Type B pancreatic cell (in vitro differentiated cells): Measurements from ENCODE around the gene TAF8. TPM values are rescaled to one million over a fixed set of nuclear protein-coding genes. Genes with fewer than 3 reads are reported as not detected.
A peak's percentile ranks its signal among the peaks of the same experiment; 100 is the strongest.

Experiments used
- DNase-seq: peaks from one replicate; pipeline ENCODE4 v3.0.0; 2021; ENCODE audit warnings: mixed read lengths; ENCODE audit not compliant: unreplicated experiment; ENCODE audit errors: extremely low spot score
- H3K27ac Mint-ChIP-seq: 2 replicates; pipeline ENCODE4 v1.8.0; 2021; ENCODE audit warnings: mild to moderate bottlenecking, mixed read lengths
- H3K27me3 Mint-ChIP-seq: 2 replicates; pipeline ENCODE4 v1.8.0; 2021; ENCODE audit warnings: mixed read lengths
- H3K36me3 Mint-ChIP-seq: 2 replicates; pipeline ENCODE4 v1.8.0; 2021; ENCODE audit warnings: mixed read lengths
- H3K4me1 Mint-ChIP-seq: one replicate; pipeline ENCODE4 v1.8.0; 2021; ENCODE audit warnings: mixed read lengths; ENCODE audit not compliant: unreplicated experiment
- H3K4me3 Mint-ChIP-seq: 2 replicates; pipeline ENCODE4 v1.8.0; 2021; ENCODE audit warnings: mild to moderate bottlenecking, mixed read lengths
- H3K9me3 Mint-ChIP-seq: 2 replicates; pipeline ENCODE4 v1.8.0; 2021; ENCODE audit warnings: mixed read lengths
- total RNA-seq: library from RNA; stranded (reverse); gene quantifications from 2 replicates; pipeline ENCODE4 v1.2.1, GENCODE V29; 2021; ENCODE audit warnings: low replicate concordance
- TF ChIP-seq, protein P1 (sequence below): fragments of 200-600 bp; sonication (generic); conservative IDR thresholded peaks from 2 replicates; pipeline ENCODE4 v1.5.0; 2021; ENCODE audit warnings: antibody characterized with exemption, mild to moderate bottlenecking

The TAF8 gene
- total RNA-seq, 1 donor from 2014 or later, result 36.0 TPM

DNA sequence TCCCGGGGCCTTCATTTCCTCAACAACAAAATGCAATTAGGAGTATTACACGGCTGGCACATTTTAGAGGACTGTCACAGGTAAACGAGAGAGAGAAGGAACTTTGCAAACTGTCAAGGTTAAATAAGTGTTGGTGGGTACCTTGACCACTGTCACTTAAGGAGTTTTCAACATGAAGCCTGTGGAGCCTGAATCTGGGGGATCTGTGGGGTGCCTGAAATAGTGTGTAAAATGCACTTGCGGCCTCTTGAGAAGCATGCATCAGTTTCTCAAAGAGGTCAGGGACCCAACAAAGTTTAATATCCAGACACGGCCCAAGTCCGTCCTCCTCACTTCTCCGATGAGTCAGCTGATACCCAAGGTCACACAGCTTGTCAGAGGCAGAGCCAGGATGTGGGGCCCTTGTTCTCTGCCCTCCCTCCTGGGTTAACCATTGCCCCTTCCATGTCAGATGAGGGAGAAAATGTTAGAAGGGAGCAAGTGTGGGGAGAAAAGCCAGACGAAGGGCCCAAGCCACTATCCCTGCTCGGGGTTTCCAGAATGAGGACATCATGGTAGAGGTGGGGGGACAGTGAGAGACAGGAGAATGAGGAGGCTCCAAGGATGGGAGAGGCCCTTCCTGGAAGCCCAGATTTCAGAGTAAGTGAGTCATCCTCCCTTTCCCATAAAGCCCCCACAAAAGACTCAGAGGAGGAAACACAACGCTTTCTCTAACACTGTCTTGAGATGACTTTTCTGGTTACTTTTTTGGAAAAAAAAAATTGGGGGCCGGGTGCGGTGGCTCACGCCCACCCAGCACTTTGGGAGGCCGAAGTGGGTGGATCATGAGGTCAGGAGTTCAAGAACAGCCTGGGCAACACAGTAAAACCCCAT is 49.9 kb downstream of the TAF8 start:
- Mint-ChIP-seq H3K27me3 (peaks cover 11% of the 10 kb centered on the region), H3K9me3 (no peaks in the 10 kb centered on the region), H3K4me1 (peaks cover 29% of the 10 kb centered on the region), H3K36me3 (peaks cover 6% of the 10 kb centered on the region), H3K27ac (peak overlapping the region; percentile 74), H3K4me3 (no peak overlapping the region)
- TF ChIP-seq, protein P1, sequence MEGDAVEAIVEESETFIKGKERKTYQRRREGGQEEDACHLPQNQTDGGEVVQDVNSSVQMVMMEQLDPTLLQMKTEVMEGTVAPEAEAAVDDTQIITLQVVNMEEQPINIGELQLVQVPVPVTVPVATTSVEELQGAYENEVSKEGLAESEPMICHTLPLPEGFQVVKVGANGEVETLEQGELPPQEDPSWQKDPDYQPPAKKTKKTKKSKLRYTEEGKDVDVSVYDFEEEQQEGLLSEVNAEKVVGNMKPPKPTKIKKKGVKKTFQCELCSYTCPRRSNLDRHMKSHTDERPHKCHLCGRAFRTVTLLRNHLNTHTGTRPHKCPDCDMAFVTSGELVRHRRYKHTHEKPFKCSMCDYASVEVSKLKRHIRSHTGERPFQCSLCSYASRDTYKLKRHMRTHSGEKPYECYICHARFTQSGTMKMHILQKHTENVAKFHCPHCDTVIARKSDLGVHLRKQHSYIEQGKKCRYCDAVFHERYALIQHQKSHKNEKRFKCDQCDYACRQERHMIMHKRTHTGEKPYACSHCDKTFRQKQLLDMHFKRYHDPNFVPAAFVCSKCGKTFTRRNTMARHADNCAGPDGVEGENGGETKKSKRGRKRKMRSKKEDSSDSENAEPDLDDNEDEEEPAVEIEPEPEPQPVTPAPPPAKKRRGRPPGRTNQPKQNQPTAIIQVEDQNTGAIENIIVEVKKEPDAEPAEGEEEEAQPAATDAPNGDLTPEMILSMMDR, result no peak
- no peak for DNase-seq

GRCh38 chr6:42101186-42101657 is 50.9 kb downstream of the TAF8 start:
- H3K4me3 Mint-ChIP-seq, result peak overlapping the region; percentile 12
- peaks cover 6% of the 10 kb centered on the region for H3K36me3 Mint-ChIP-seq
- TF ChIP-seq, protein P1, result no peak

GRCh38 chr6:42103216-42103615 is 52.9 kb downstream of the TAF8 start:
- Mint-ChIP-seq H3K27me3 (peaks cover 11% of the 10 kb centered on the region), H3K4me1 (peaks cover 29% of the 10 kb centered on the region), H3K36me3 (peaks cover 6% of the 10 kb centered on the region), H3K9me3 (no peaks in the 10 kb centered on the region), H3K27ac (peak overlapping the region; percentile 61), H3K4me3 (no peak overlapping the region)
- TF ChIP-seq, protein P1, result no peak
- no peak for DNase-seq

More at GRCh38 chr6:42101186-42101657, 50.9 kb downstream of the TAF8 start:
- no peak for DNase-seq
- no peaks in the 10 kb centered on the region for H3K9me3 Mint-ChIP-seq
- peaks cover 33% of the 10 kb centered on the region for H3K4me1 Mint-ChIP-seq
- H3K27me3 Mint-ChIP-seq, result peaks cover 11% of the 10 kb centered on the region
- peak overlapping the region; percentile 50 for H3K27ac Mint-ChIP-seq

GRCh38 chr6:42103753-42104094 is 53.4 kb downstream of the TAF8 start:
- Mint-ChIP-seq H3K4me3 (no peak overlapping the region), H3K27me3 (peaks cover 7% of the 10 kb centered on the region), H3K27ac (peak overlapping the region; percentile 61), H3K4me1 (peaks cover 25% of the 10 kb centered on the region), H3K9me3 (no peaks in the 10 kb centered on the region), H3K36me3 (peaks cover 6% of the 10 kb centered on the region)
- no peak for DNase-seq
- TF ChIP-seq, protein P1, result no peak

GRCh38 chr6:42104095-42104803 is 53.9 kb downstream of the TAF8 start:
- Mint-ChIP-seq H3K9me3 (no peaks in the 10 kb centered on the region), H3K4me1 (peaks cover 21% of the 10 kb centered on the region), H3K27ac (peak overlapping the region; percentile 61), H3K36me3 (peaks cover 6% of the 10 kb centered on the region), H3K4me3 (no peak overlapping the region), H3K27me3 (peaks cover 6% of the 10 kb centered on the region)
- DNase-seq, result no peak
- TF ChIP-seq, protein P1, result peak; percentile 89
